Choroid plexus epithelial cell (primary cell): Measurements from ENCODE around the gene EYS.

ENCODE experiments used
- DNase-seq: peaks from one replicate; pipeline ENCODE4 v3.0.0-alpha.2; 2010; ENCODE audit warnings: low read depth
- H3K4me3 ChIP-seq: 2 replicates; pipeline ENCODE4 v1.5.1; 2011; ENCODE audit warnings: low read depth, mild to moderate bottlenecking, control low read depth, low read length, moderate library complexity
- CTCF ChIP-seq: conservative IDR thresholded peaks from 2 replicates; pipeline ENCODE4 v1.5.1; 2011; ENCODE audit warnings: low read depth, mild to moderate bottlenecking, control low read depth, inconsistent platforms, low read length, moderate library complexity

Gene EYS

DNA sequence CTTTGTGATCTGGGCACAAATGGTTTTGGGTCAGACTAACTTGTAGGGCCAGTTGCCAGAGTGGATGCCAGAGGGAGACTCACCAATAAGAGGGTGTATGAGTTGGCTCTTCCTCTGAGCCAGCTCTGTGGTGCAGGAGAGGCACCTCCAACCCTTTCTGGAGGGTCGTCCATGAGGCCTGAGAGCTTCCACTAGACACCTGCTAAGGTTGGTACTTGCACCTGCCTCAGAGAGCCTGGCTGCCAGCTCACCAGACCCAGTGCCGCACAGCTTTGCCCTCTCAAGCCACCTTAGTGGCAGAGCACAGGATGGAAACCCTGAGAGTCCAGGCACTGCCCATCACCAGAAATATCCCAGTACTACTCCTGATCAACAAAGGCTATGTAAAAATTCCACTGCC, 504.3 kb downstream of the EYS start:
- TF ChIP-seq CTCF: no peak
- no peak for DNase-seq
- H3K4me3 ChIP-seq: no peak overlapping the region

- DNase-seq: peak; percentile 5
- H3K4me3 ChIP-seq: no peak overlapping the region
- no peak for TF ChIP-seq CTCF
These were observed 507.3 kb downstream of the EYS start for GRCh38 chr6:65199683-65200082.

DNA sequence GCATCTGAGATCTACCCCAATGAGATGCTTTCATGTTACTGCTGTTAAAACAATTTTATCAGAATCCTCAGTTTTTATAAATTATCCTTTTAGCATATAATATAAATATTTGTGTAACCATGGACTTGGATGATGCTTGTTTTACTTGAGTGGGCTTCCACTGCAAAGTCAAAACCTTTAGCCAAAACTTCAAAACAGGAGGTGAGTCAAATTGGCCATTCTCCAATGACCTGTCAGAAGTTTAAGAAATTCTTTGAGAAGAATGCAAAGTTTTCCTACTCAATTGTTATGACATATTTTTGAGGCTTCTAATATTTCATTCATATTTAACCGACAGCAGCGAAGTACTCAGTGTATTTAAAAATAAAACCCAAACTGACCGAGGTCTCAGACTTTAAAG, 507.9 kb downstream of the EYS start:
- no peak for TF ChIP-seq CTCF
- peak; percentile 40 for DNase-seq
- H3K4me3 ChIP-seq: no peak overlapping the region

GRCh38 chr6:65191471-65191870, 515.6 kb downstream of the EYS start:
- TF ChIP-seq CTCF: no peak
- H3K4me3 ChIP-seq: no peak overlapping the region
- no peak for DNase-seq

DNA sequence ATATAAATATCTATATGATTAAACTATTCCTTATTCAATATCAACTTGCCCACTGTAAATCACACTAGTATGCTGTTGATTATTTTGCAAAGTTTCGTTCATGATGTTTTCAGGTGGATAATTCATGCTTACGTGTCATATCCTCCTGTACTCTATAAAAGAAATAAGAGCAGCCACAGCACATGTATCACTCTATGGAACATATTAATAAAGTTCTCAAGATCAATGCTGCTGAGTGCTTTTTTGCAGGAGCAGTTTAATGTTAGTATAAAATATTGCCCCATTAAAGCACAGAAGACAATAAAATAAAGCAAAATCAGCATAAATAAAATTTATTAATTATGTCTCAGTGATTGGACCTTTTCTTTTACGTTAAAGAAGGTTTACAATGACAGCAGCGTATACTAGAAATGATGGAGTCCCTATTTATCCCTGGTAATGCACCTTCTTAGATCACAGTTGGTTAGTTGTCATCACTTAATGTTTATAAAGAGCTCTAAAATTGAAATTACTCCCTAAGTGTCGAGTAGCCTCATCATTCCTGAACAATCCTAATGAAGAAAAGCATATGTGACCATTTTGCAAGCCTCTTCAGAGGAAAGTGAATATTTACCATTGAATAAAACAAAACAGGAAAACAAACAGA, 517.7 kb downstream of the EYS start:
- no peak for TF ChIP-seq CTCF
- no peak for DNase-seq
- no peak overlapping the region for H3K4me3 ChIP-seq

DNA sequence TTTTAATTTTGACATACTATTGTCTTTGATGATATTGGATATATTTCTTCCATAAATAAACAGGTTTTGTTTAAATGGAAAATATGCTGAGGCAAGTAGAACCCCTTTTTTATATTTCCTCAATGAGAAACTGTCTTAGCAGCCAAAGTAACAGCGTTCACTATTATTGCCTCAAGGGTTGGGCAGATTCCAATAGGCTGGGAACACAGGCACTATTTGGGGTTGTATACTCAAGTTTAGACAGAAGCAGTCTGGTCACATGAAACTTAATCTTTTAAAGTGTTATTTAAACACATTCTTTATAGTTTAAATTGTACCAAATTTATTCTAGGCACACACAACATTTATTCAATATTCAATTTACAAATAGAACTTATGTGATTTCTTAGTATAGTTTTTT, 520.2 kb downstream of the EYS start:
- no peak for TF ChIP-seq CTCF
- H3K4me3 ChIP-seq: no peak overlapping the region
- no peak for DNase-seq

DNA sequence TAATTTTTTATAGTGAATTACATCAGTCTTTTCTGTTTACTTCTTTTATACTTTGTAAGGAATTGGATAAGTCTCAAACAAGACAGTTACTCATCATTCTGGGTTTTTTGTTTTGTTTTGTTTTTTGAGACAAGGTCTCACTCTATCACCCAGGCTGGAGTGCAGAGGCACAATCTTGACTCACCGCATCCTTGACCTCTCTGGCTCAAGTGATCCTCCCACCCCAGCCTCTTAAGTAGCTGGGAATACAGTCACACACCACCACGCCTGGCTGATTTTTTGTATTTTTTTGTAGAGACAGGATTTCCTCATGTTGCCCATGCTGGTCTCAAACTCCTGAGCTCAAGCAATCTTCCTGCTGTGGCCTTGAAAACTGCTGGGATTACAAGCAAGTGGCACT, 524.3 kb downstream of the EYS start:
- DNase-seq: peak; percentile 73
- H3K4me3 ChIP-seq: no peak overlapping the region
- TF ChIP-seq CTCF: no peak
